DMS153 treated with DMSO at 0.1 percent for 48 hours (cell line): ENCODE measurements around the gene MYH13.

ENCODE experiments used
- DNase-seq: peaks from one replicate; lab custom pipeline; 2025; ENCODE audit not compliant: unreplicated experiment; lab: John Stamatoyannopoulos, UW

The MYH13 gene

DNA sequence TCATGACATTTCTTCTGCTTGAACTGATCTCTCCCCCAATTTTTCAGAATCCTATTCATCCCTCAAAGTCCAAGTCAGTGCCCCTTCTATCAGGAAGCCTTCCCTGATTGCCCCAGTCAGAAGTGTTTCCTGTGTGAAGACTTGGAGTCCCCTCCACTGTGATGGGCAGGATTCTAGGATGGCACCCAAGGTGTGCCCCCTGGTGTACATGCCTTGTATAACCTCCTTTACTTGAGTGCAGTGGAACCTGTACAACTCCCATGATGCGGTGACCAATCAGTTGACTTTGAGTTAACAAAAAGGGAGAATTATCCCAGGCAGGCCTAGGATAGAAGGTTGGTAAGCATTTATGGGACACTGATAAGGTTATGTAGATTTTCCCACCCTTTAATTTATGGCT is 23.4 kb downstream of the MYH13 start:
- no peak for DNase-seq

DNA sequence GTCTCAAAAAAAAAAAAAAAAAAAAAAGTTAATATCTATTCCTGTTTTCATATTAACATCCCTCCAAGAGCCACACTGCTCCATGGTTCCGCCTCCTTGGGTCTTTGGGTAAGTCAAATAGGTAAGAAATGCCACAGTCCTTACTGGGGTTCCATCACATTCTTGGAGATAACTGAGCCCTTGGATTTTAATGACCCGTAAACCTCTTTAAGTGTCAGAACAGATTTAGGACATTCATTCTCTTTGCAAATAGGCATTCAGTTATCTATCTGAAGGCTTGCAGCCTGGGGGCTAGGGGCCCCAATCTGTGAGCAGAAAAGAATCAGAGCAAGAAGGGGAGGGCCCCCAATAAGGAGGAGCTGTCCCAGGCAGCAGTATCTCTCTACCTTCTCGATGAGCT is 28.0 kb downstream of the MYH13 start:
- no peak for DNase-seq

DNA sequence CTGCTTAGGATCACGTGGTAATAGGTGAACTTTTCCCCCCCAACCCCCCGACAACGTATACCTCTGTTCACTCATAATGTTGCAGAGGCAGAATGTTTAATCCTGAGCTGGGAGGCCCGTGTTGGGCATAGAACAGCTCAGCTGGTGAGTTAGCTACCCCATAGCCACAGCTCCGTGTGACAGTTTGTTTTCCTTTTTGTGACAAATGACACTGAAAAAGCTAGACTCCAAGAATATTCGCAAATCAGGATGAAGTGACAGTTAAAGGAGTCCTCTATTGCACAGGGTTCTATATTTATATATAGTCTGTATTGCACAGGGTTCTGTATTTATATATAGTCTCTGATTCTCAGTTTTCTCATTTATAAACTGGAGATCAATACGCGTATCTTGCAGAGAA is 33.8 kb downstream of the MYH13 start:
- DNase-seq: no peak

DNA sequence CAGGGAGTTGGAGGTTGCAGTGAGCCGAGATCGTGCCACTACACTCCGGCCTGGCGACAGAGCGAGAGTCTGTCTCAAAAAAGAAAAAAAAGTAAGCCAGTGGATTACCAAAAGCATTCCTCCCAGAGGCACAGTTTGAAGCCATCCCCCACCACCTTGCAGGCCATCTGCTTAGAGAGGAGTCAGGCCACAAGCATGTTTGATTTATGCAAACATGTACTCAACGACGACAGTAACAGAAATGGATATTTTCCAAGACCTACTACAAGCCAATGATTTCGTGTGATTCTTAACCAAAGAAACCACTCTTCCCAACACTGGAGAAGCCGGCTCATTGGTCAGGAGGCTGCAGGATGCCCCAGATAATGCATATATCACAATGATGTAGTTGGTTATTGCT is 34.8 kb downstream of the MYH13 start:
- no peak for DNase-seq

DNA sequence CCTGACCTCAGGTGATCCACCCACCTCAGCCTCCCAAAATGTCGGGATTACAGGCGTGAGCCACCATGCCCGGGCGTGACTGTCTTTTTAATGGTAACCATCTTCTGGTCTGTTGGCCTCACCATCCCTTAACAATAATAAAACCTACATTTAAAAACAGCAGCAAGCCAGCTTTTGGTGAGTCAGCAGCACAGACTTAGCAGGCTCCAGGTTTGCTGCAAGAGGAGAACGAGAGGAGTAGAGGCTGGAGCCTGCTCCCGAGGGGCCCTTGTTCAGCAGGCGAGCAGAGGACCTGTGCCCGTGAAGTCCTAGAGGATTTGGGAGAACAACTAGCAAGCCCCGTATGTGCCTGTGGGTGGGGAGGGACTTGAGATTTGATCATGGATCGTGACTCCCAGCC is 35.7 kb downstream of the MYH13 start:
- DNase-seq: no peak

DNA sequence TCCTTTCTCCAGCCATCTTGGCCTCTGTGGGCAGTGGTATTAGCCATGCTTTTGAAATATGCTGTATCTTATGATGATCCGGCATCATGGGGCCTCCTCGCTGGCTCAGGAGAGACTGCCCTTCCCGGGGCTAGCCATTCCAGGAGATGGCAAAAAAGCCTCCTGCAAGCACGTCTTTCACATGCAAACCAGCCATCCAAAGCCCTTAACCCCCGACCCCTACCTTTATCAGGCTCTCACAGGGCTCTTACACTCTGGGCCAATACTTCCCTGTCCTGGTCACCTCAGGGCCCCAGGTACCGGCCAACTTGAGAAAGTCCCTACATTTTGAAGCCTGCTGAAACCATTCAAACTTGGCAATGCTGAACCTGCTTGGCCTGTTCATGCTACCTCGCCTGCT is 36.4 kb downstream of the MYH13 start:
- DNase-seq: no peak

DNA sequence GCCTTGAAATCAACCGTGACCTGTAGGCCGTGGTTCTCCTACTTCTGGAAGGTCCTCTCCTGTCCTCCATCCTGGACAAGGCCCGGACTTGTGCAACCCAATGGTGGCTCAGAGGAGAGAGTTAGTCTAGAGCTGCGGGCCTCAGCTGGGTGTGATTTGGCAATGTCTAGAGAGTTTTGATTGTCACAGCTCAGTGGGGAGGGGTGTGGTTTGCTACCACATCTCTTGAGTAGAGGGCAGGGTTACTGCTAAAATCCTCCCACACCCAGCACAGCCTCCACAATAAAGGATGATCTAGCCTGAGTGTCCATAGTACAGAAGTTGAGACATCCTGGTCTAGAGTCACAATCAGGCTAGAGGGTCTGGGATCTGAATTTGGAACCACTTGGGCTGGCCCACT is 40.3 kb downstream of the MYH13 start:
- no peak for DNase-seq

DNA sequence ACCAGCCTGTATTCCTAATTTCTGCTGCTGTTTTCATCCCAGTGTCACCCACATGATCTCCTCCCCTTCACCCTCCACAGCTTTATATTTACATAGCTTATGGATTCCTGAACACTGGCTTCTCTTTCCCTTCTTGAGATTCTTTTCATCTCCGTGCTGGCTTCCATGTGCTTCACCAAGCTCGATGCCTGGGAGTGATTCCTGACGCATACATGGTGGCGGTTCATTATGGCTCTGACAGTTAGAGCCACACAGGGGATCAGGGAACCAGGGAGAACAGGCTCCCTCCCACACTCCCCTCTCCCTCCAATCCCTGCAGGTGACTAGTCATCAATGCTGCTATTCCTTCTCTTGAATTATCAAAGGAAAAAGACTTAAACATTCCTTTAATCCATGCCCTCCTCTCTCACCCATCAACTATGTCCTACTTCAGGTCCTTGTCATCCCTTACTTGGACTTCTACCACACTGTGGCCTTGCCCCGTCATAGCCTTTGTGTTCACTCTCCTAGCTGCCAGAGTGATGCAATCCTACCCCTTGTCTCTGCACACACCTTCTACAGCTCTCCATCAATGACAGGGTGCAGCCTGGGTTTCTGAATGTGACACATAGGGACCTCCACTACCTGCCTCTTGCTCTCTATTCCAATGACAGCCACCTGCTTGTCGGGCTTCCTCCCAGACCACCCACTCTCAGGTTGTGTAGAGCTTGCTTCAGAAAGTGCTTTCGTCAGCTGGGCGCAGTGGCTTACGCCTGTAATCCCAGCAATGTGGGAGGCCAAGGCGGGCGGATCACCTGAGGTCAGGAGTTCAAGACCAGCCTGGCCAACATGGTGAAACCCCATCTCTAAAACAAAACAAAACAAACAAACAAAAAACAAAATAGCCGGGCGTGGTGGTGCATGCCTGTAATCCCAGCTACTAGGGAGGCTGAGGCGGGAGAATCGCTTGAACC is 43.6 kb downstream of the MYH13 start:
- DNase-seq: no peak

DNA sequence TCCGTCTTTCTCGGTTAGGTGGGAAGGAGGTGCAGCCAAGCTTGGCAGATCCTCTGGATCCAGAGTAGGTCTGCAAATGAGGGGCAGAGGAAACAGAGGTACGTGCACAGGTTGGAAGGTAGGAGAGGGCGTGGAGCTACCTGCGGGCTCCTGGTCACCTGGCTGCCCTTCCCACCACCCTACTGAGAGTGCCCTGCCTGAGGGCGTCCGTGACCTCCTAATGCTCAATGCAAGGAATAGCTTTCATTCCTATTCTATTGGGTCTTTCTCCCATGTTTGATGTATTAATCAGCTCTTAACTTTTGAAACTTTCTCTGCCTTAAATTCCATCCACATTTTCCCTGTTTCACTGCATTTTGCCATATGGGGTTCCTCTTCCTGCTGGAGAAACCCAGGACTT is 44.6 kb downstream of the MYH13 start:
- DNase-seq: no peak

DNA sequence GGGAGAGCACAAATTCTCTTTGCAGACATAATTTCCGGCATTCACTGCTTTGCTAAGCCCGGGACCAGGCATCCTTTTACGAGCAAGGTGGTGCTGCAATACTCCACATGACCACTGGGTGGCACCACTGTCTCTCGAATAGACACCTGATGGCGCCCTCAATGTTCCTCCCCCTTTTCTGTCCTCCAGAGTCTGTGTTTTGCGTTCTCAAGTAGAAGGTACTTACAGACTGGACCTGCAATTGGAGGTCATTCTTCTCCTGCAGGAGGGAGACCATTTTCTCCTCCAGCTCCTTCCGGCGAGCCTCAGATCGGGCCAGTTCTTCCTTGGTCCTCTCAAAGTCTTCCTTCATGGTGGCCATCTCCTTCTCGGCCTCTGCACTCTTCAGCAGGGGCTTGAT is 45.2 kb downstream of the MYH13 start:
- DNase-seq: peak; percentile 14

DNA sequence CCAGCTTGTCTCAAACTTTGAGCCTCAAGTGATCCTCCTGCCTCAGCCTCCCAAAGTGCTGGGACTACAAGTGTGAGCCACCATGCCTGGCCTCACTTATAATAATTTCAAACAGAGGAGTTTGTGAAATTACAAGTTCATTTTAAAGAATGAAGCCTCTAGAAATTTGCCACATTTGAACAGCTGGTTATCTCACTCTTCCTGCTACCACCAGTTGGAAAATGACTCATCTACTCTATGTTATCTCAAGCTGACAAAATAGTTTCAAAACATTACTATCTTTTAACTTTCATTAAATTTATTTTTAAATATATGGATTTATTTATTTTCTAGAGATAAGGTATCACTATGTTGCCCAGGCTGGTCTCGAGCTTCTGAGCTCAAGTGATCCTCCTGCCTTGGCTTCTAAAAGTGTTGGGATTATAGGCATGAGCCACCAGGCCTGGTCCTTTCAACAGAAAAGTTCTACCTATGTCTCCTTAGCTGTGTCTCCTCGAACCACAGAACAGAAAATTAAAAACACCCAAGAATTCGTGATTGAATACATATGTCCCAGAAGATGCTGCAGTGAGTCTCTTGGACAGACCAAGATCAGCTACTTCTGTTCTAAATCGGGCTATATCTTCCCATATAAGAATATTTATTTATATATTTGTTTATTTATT is 47.6 kb downstream of the MYH13 start:
- no peak for DNase-seq

DNA sequence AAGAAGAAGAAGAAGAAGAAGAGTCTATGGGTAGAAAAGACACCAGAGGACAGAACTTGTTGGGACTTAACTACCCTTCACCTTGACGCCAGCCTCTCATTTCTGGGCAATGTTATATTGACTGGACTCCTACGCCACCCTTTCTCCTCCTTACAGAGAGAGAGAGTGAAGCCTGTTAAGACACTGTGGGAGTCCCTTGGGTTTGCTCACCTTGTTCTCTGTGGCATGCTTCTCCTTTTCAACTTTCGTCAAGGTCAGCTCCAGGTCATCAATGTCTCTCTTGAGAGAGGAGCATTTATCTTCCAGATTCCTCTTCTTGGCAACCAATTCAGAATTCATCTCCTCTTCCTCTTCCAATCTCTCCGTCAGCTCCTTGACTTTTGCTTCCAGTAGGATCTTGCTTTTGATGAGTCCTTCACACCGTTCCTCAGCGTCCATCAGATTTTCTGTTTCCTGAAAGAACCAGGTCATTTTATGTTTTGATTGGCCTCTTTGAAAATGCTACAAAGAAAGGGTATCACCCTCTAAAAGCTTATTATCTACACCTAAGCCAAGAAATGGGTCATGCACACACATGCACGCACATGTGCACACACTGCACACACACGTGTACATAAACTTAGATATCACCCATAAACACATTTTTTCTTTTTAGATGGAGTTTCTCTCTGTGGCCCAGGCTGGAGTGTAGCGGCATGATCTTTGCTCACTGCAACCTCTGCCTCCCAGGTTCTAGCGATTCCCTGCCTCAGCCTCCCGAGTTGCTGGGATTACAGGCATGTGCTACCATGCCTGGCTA is 48.8 kb downstream of the MYH13 start:
- no peak for DNase-seq

DNA sequence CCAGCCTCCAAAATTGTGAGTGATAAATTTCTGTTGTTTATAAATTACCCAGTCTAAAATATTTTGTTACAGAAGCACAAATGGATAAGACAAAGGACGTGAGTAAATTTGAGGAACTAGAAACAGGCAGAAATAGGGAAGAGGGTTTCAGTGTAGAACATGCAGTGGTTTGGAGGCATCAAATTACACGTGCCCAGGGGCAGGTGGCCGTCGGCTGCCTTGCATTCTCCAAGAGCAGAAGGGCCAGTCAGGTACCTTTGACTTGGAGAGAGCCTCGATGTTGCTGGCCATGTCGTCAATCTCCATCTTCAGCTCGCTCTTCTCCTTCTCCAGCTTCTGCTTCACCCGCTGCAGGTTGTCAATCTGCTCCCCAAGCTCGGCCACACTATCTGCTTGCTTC is 54.3 kb downstream of the MYH13 start:
- DNase-seq: no peak

DNA sequence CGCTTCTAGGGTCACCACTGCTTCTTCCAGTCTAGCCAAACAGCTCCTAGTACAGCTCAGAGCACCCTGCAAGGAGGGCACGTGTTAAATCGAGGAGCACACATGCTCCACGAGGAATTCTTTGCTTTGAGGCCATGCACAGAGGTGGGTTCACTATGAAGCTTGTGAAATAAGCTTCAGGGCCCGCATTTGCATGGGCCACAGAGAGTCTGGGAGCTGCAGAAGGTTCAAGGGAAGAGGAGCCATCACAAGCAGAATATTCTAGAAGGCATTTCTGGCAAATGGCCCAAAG is 55.3 kb downstream of the MYH13 start:
- DNase-seq: no peak

DNA sequence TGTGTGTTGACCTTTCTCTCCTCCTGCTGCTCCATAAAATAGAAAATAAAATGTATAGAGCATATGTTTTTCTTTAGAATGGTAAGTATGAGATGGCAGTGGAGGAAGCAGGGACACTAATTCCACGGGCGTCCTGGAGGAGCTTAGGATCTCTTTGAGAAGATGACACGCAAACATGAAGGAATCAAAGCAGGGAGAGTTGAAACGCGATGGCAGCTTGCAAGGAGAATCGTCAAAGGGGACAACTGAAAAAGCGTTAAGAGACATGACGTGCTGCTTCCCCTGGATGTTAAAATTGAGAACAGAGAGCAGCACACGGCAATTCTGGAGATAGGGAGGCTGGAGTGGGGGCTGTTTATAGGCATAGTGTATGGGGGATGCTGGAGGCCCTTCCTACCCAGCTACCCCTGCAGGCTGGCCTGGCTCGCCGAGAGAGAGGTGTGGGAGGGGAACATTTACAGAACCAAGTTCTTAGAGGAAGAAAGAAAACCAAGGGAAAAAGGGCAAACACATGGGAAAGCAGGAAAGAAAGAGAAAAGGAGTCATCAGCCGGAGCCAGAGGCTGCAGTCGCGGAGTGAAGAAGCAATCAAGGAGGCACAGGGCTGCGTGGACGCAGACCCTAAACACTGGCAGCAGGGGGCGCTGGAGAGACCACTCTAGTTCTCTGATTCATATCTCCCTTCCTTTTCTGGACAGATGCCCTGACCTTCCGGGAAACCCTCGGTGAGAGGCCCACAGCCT is 55.8 kb downstream of the MYH13 start:
- no peak for DNase-seq

DNA sequence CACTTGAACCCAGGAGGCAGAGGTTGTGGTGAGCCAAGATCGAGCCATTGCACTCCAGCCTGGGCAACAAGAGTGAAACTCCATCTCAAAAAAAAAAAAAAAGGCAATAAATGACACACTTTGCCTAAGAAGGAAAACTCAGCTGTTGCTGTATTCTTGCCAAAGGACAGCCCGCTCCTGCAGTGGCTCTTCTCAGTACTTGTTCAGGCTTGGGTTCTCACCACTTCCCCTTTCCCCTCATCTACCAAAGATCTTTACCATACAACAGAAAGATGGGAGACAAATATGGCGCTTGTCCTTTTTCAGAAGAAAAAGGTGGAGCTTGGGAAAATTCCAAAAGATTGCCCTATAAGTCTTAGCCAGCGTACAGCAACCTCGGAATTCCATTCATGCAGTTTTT is 58.5 kb downstream of the MYH13 start:
- DNase-seq: no peak

DNA sequence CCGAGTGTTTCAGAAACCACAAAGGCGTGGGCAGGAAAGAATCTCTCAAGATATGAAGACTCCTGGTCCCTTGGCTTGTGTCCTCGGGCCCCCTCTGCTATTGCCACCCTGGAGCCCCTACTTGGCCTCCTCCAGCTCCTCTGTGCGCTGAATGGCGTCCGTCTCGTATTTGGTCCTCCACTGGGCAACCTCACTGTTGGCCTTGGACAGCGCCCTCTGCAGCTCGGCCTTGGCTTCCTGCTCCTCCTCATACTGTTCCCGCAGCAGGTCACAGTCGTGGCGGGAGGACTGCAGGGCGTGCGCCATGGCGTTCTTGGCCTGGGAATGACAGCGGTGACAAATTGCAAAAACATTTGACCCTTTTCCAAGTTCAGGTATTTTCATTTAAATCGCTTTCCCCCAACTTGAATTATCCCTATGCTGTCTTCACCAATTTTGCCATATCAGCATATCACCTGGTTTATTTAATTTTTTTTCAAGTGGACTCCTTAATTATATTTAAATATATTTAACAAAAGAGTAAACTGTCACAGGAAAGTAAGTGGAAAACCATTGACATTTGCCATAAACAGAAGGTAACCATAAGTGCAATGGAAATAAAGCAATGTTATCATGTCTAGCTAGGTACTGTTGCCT is 59.7 kb downstream of the MYH13 start:
- no peak for DNase-seq

DNA sequence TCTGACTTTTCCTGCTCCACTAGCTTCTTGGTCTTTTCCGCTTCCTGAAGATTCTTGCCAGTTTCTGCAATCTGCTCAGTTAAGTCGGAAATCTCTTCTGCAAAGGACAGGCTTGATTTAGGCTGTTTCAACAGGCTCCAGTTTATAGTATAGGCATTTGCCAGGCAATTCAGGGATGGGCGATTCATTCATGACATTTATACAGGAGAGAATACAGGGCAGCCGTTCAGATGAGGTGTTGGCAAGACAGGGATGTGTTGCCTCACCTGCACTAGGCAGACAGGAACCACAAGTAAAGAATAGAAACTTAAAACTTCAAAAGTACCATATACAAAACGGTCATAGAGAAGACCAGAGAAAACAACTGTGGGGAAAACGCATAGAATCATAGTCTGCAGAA is 61.7 kb downstream of the MYH13 start:
- DNase-seq: no peak

DNA sequence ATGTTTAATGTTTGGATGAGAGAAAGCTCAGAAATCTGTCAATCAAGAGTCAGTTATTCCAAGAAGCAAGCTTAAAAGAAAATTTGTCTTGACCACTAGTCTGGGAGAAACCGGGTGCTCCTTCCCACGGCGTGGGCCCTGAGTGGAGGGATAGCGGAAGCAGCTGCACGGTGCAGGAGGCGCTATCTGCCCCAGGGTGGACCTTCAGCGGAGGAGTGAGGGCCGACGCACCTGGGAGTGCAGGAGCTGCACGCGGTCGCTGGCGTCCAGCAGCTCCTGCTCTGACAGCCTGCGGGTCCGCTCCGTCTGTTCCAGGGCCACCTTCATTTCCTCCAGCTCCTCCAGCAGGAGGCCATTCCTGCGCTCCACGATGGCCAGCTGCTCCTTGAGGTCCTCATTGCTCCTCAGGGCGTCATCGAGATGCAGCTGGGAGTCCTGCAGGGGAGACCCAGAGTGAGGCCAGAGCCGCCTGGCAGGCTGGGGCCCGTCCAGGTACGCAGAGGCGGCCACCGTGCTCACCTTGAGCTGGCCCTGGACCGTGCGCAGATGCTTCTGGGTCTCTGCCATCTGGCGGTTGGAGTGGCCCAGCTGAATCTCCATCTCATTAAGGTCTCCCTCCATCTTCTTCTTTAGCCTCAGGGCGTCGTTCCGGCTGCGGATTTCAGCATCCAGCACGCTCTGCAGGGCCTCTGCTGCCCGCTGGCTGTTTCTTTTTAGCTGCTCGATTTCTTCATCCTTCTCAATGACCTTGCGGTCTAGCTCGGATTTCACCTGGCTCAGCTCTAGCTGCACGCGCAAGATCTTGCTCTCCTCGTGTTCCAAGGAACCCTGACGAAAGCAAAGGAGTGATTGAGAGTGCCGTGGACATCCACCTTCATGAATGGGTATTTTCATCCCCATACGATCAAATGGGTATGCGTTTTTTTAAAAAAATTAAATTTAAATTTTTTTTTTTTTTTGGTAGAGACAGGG is 63.5 kb downstream of the MYH13 start:
- DNase-seq: no peak

DNA sequence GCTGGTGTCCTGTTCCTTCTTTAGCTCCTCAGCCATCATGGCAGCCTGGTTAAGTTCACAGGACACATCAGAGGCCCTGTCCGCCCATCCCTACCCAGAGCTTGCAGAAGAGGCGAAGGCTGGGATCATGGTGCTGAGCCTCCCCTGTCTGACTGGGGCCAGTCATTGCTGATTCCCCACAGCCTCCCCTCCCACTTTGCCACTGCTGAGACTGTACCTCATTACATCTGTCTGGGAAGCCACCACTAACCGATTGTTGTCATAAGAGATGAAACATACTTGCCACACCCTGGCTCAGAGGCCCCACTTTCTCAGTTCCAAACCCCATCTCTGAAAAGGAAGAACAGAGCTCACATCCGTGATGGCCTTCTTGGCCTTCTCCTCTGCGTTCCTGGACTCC is 66.2 kb downstream of the MYH13 start:
- no peak for DNase-seq
